ENCODE results near the gene KLK12.

The KLK12 gene

DNA sequence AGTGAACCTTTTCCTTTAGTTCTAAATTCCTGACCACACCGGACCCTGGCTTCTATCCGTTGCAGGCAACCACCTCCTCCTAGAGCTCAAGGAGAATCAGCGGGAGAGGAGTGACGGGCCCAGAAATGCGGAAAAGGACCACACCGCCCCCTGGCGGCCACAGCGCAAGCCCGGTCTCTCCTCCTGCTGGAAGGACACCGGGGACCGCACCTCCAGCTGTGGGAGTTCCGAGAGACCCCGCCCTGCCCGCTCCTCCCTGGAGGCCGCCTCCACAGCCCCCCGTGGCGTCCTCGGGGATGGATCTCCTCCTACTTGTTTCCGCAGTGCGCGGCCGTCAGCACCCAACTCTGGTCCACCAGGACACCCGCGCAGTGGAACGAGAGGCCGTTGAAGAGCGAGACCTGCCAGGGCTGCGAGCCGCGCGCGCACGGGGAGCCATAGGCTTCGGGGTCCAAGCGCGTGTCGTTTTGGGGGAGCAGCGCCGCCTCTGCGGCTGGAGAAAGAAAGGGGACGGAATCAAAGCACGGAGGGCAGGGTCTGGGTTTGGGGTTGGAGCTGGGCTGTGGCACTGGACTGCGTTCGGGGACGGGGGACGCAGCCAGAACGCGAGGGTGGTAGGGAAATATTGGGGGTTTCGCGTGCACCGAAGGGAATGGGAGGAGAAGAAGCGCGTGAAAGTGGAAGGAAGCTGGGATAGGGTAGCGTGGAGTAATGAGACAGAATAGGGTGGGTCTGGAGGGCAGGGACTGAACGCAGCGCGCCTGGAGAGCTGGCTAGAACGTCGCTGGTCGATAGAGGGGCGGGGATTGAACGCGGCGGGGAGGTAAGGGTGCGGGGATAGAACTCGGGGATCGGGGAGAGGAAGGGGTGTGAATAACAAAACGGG lies 17.8 kb downstream of the KLK12 start:
- H3K4me1 ChIP-seq, result no peaks in the 10 kb centered on the region
- TF ChIP-seq, protein P1, sequence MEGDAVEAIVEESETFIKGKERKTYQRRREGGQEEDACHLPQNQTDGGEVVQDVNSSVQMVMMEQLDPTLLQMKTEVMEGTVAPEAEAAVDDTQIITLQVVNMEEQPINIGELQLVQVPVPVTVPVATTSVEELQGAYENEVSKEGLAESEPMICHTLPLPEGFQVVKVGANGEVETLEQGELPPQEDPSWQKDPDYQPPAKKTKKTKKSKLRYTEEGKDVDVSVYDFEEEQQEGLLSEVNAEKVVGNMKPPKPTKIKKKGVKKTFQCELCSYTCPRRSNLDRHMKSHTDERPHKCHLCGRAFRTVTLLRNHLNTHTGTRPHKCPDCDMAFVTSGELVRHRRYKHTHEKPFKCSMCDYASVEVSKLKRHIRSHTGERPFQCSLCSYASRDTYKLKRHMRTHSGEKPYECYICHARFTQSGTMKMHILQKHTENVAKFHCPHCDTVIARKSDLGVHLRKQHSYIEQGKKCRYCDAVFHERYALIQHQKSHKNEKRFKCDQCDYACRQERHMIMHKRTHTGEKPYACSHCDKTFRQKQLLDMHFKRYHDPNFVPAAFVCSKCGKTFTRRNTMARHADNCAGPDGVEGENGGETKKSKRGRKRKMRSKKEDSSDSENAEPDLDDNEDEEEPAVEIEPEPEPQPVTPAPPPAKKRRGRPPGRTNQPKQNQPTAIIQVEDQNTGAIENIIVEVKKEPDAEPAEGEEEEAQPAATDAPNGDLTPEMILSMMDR (IDR thresholded peaks at IDR 0.05; ENCODE audit: low read depth, low read length), result peak; percentile 45
- H3K27me3 ChIP-seq, result peaks cover 43% of the 10 kb centered on the region
- DNase-seq, result peak; percentile 27
- H3K4me3 ChIP-seq (ENCODE audit: low read depth, low read length), result no peak overlapping the region
- H3K36me3 ChIP-seq, result no peaks in the 10 kb centered on the region
- no peaks in the 10 kb centered on the region for H3K9me3 ChIP-seq

- Histone ChIP-seq H3K36me3 (no peaks in the 10 kb centered on the region), H3K4me1 (no peaks in the 10 kb centered on the region), H3K4me3 (ENCODE audit: low read depth, low read length) (no peak overlapping the region), H3K27me3 (peaks cover 36% of the 10 kb centered on the region), H3K9me3 (no peaks in the 10 kb centered on the region)
- no peak for DNase-seq
- TF ChIP-seq, protein P1 (IDR thresholded peaks at IDR 0.05; ENCODE audit: low read depth, low read length), result no peak
These were observed 19.0 kb downstream of the KLK12 start for GRCh38 chr19:51015691-51016267.

DNA sequence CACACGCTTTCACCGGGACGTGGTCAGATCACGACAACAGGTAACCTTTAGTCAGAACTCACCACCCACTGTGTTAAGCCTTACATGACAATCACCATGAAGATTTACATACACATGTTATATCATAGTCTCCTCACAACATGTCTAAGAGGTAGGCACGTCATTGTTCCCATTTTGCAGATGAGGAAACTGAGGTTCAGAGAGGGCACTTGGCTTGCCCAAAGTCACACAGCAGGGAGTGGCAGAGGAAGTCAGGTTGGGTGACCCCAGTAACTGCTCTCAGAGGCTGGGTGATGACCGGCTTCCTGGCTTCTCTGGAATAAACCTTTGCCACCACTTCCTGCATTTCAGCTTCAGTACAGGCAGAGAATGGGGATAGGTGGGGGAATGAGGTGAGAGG lies 20.6 kb downstream of the KLK12 start:
- H3K4me3 ChIP-seq (ENCODE audit: low read depth, low read length), result no peak overlapping the region
- H3K36me3 ChIP-seq, result no peaks in the 10 kb centered on the region
- H3K27me3 ChIP-seq, result peaks cover 28% of the 10 kb centered on the region
- H3K9me3 ChIP-seq, result no peaks in the 10 kb centered on the region
- TF ChIP-seq, protein P1 (IDR thresholded peaks at IDR 0.05; ENCODE audit: low read depth, low read length), result no peak
- no peak for DNase-seq
- no peaks in the 10 kb centered on the region for H3K4me1 ChIP-seq

- H3K9me3 ChIP-seq, result no peaks in the 10 kb centered on the region
- no peak overlapping the region for H3K4me3 ChIP-seq (ENCODE audit: low read depth, low read length)
- H3K27me3 ChIP-seq, result peaks cover 22% of the 10 kb centered on the region
- TF ChIP-seq, protein P1 (IDR thresholded peaks at IDR 0.05; ENCODE audit: low read depth, low read length), result no peak
- H3K36me3 ChIP-seq, result no peaks in the 10 kb centered on the region
- DNase-seq, result no peak
- no peaks in the 10 kb centered on the region for H3K4me1 ChIP-seq
These were observed 22.1 kb downstream of the KLK12 start for GRCh38 chr19:51012661-51013190.

- H3K9me3 ChIP-seq, result no peaks in the 10 kb centered on the region
- peaks cover 16% of the 10 kb centered on the region for H3K27me3 ChIP-seq
- H3K4me1 ChIP-seq, result no peaks in the 10 kb centered on the region
- no peak overlapping the region for H3K4me3 ChIP-seq (ENCODE audit: low read depth, low read length)
- no peaks in the 10 kb centered on the region for H3K36me3 ChIP-seq
- no peak for DNase-seq
- TF ChIP-seq, protein P1 (IDR thresholded peaks at IDR 0.05; ENCODE audit: low read depth, low read length), result no peak
These were observed 24.6 kb downstream of the KLK12 start for GRCh38 chr19:51010066-51010795.
